HCT116 (cell line): ENCODE data around the gene MAPKAP1.

Experiments used
- CBX3 ChIP-seq: IDR thresholded peaks from 2 replicates; pipeline ENCODE4 v1.6.1; 2012; ENCODE audit warnings: low read depth
- EZH2 ChIP-seq: fragments of 200-600 bp; sonication (generic); IDR thresholded peaks from 2 replicates; pipeline ENCODE4 v1.6.1; 2017; ENCODE audit warnings: antibody characterized with exemption, mixed run types
- JUND ChIP-seq: IDR thresholded peaks from 2 replicates; pipeline ENCODE4 v1.6.1; 2012
- YY1 ChIP-seq: IDR thresholded peaks from 2 replicates; pipeline ENCODE4 v1.6.1; 2011; ENCODE audit warnings: low read length, low read depth, moderate library complexity, mild to moderate bottlenecking; ENCODE audit not compliant: insufficient replicate concordance; ENCODE audit errors: extremely low read depth
- ZFX ChIP-seq: fragments of 450-650 bp; IDR thresholded peaks from 2 replicates; pipeline ENCODE4 v1.6.1; 2017

DNA sequence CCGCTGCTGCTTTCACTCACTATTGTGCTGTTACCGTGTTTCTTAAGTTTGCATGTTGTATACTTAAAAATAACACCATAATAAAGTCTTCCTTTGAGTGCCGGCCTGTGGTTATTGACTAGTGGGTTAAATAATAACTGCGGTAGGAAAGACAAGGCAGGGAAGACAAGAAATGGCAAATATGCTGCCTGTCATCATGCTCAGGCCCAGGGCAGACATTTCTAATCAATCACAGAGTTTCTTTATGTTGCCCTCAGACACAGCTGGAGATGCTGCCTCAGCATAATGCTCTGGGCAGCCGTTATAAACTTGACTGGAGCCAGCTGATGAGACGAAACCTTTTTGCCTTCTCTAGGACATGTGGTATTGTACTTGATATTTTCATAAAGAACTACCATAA is 230.4 kb downstream of the MAPKAP1 start:
- TF ChIP-seq YY1 (no peak), CBX3 (no peak), JUND (no peak), ZFX (no peak), EZH2 (no peak)
